ENCODE data around the gene AKR1B15. TPM values are rescaled to one million over a fixed set of nuclear protein-coding genes. Genes with fewer than 3 reads are reported as not detected.
A peak's percentile ranks its signal among the peaks of the same experiment; 100 is the strongest.

The AKR1B15 gene
- total and polyA plus RNA-seq, 5 donors = 0.07 TPM; not detected in 4

DNA sequence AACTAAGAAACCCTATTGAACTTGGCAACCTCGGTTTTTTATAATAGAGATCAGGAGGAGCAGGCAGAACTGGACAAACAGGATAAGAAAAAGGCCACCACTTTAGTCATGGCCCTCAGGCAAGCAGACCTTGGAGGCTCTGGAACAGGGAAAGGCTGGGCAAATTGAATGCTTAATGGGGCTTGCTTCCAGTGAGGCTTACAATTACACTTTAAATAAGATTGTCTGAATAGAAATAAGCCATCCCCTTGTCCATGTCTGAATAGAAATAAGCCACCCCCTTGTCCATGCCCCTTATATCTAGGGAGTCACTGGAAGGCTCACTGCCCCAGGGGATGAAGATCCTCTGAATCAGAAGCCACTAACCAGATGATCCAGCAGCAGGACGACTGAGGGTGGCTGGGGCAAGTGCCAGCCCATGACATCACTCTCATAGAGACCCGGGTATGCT is 40.6 kb downstream of the AKR1B15 start:
- Histone ChIP-seq H3K27ac (ENCODE audit: low read length) (no peak overlapping the region), H3K9me3 (ENCODE audit: control insufficient read depth, low read length) (no peaks in the 10 kb centered on the region), H3K4me1 (ENCODE audit: control insufficient read depth, insufficient read depth, low read length) (peaks cover 2% of the 10 kb centered on the region), H3K4me3 (ENCODE audit: low read length) (no peak overlapping the region), H3K27me3 (ENCODE audit: control insufficient read depth, insufficient read depth) (no peaks in the 10 kb centered on the region)
- 60% methylated on average over 3 of the region's 3 CpGs for WGBS
- DNase-seq (no peak), ATAC-seq (no peak)
- intact Hi-C loops (cut with DNase I) = no loop called here

GRCh38 chr7:134593530-134594392 is 44.9 kb downstream of the AKR1B15 start:
- peak; percentile 88 to 94 (median 89) for DNase-seq

GRCh38 chr7:134594877-134595276 is 46.0 kb downstream of the AKR1B15 start:
- peak overlapping the region; percentile 30 for H3K27ac ChIP-seq (ENCODE audit: low read length)

More at GRCh38 chr7:134593530-134594392, 44.9 kb downstream of the AKR1B15 start:
- Histone ChIP-seq H3K4me3 (ENCODE audit: low read length) (no peak overlapping the region), H3K27ac (ENCODE audit: low read length) (peak overlapping the region; percentile 95), H3K27me3 (ENCODE audit: control insufficient read depth, insufficient read depth) (no peaks in the 10 kb centered on the region), H3K4me1 (ENCODE audit: control insufficient read depth, insufficient read depth, low read length) (peaks cover 2% of the 10 kb centered on the region), H3K9me3 (ENCODE audit: control insufficient read depth, low read length) (no peaks in the 10 kb centered on the region)
- peak; percentile 95 to 96 for ATAC-seq
- intact Hi-C loops (cut with DNase I) = no loop called here
- 62% methylated on average over 8 of the region's 8 CpGs for WGBS

DNA sequence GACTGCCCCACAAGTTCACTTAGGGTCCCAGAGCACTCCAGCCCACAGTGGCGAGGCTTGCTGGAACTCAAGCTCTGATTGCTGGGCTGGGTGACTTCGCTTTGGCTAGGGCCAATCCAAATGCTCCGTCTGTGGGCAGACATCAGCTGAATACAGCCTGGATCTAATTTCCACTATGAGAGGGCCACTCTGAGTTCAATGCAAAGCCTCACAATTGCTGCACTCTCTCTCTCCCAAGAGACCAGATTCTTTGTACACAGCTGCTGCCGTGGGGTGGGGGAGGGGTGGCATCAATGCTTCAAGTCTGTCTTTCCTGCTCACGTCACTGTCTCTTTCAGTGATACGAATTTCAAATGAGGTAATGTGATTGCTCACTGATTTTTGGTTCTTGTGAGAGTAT is 50.5 kb downstream of the AKR1B15 start:
- intact Hi-C loops (cut with DNase I) = no loop called here
- Histone ChIP-seq H3K4me1 (ENCODE audit: control insufficient read depth, insufficient read depth, low read length) (no peaks in the 10 kb centered on the region), H3K9me3 (ENCODE audit: control insufficient read depth, low read length) (no peaks in the 10 kb centered on the region), H3K27me3 (ENCODE audit: control insufficient read depth, insufficient read depth) (no peaks in the 10 kb centered on the region), H3K27ac (ENCODE audit: low read length) (no peak overlapping the region), H3K4me3 (ENCODE audit: low read length) (no peak overlapping the region)
- 67% methylated on average over 6 of the region's 6 CpGs for WGBS
- DNase-seq (no peak), ATAC-seq (no peak)

More at GRCh38 chr7:134594877-134595276, 46.0 kb downstream of the AKR1B15 start:
- intact Hi-C loops (cut with DNase I) = no loop called here
- Histone ChIP-seq H3K4me3 (ENCODE audit: low read length) (no peak overlapping the region), H3K4me1 (ENCODE audit: control insufficient read depth, insufficient read depth, low read length) (peaks cover 2% of the 10 kb centered on the region), H3K27me3 (ENCODE audit: control insufficient read depth, insufficient read depth) (no peaks in the 10 kb centered on the region), H3K9me3 (ENCODE audit: control insufficient read depth, low read length) (no peaks in the 10 kb centered on the region)
- WGBS = 82% methylated on average over 1 of the region's 1 CpG
- no peak for DNase-seq
- no peak for ATAC-seq

- WGBS = 74% methylated on average over 4 of the region's 4 CpGs
Measured at GRCh38 chr7:134601459-134601858, 52.5 kb downstream of the AKR1B15 start.

DNA sequence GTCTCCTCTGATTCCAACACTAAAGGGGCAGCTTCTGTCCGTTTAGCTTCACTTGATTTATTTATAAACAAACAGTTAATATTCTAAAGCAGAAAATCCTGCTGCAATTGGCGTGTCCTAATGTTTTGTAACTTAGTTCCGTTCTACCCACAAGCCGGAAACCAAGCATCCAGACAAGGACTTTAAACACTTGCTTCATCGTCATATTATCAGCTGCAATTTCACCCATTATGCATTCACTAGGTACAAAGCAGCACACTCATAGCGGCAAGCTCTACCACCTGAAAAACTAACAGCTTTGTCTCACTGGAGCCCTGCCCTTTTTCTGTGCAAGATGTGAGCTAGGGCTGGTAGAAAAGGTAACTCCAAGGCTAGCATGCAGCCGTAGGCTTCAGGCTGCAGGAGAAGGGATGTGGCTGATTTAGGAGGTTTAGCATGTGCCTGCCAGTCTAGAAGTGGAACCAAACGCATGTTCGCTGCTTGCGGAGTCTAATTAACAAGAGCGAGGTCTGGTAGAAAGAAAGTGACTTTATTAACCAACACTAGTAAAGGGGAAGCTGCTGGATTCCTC is 54.1 kb downstream of the AKR1B15 start:
- no peaks in the 10 kb centered on the region for H3K9me3 ChIP-seq (ENCODE audit: control insufficient read depth, low read length)
- intact Hi-C loops (cut with DNase I) = loop anchor here in 2 of 4 donors (10.0 kb wide), 3 partner anchors 48 to 168 kb away; no protein-coding TSS in a partner anchor
- DNase-seq (no peak), ATAC-seq (no peak)
- H3K4me3 ChIP-seq (ENCODE audit: low read length) = no peak overlapping the region
- no peaks in the 10 kb centered on the region for H3K4me1 ChIP-seq (ENCODE audit: control insufficient read depth, insufficient read depth, low read length)
- no peak overlapping the region for H3K27ac ChIP-seq (ENCODE audit: low read length)
- 62% methylated on average over 11 of the region's 11 CpGs for WGBS
- no peaks in the 10 kb centered on the region for H3K27me3 ChIP-seq (ENCODE audit: control insufficient read depth, insufficient read depth)

More at GRCh38 chr7:134601459-134601858, 52.5 kb downstream of the AKR1B15 start:
- Histone ChIP-seq H3K4me3 (ENCODE audit: low read length) (no peak overlapping the region), H3K27ac (ENCODE audit: low read length) (no peak overlapping the region), H3K27me3 (ENCODE audit: control insufficient read depth, insufficient read depth) (no peaks in the 10 kb centered on the region), H3K9me3 (ENCODE audit: control insufficient read depth, low read length) (no peaks in the 10 kb centered on the region), H3K4me1 (ENCODE audit: control insufficient read depth, insufficient read depth, low read length) (no peaks in the 10 kb centered on the region)
- intact Hi-C loops (cut with DNase I) = loop anchor here in 2 of 4 donors (10.0 kb wide), 3 partner anchors 47 to 167 kb away; no protein-coding TSS in a partner anchor
- ATAC-seq = no peak
- no peak for DNase-seq

DNA sequence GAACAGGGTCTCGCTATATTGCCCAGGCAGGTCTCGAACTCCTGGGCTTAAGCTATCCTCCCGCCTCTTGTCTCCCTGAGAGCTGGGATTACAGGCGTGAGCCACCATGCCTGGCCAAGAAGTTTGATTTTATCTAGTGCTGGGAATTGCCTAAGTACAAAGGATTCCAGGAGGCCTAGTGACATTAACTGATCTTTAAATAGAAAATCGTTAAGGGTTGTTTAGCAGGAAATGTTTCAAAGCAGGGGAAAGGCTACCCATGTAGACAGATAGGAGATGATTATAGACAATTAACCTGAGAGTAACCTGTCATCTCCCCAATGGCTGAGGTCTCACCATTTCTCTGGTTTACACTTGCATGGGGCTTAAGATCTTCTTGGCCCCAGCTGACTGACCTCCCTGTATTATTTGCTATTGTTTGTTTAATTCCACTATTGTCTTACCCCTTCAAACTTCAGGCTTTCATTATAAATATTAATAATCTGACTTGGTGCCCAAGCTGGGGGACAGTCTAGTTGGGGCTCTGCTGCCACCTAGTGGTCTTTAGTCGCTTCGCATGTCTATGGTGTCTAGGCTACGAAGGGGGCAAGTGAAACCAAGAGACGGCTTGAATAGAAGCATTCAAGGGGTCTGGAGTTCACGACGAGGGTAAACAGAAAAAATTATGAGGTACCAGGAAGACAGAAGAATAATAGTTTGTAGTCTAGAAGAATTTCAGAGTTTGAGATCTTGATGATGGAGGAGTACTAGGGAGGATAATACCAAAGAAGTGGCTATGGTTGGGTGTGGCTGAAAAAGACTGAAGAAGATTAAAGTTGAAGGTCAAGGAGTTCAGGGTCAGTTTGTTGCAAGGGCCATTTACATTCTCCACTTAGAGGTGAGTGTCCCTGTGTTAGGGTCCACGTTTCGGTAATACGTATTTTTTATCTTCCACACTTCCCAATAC is 57.3 kb downstream of the AKR1B15 start:
- 23% methylated on average over 14 of the region's 14 CpGs for WGBS
- peak; percentile 56 to 81 (median 75) for DNase-seq
- no peaks in the 10 kb centered on the region for H3K9me3 ChIP-seq (ENCODE audit: control insufficient read depth, low read length)
- ATAC-seq = peak; percentile 92 to 93
- no peak overlapping the region for H3K27ac ChIP-seq (ENCODE audit: low read length)
- H3K4me1 ChIP-seq (ENCODE audit: control insufficient read depth, insufficient read depth, low read length) = no peaks in the 10 kb centered on the region
- H3K27me3 ChIP-seq (ENCODE audit: control insufficient read depth, insufficient read depth) = no peaks in the 10 kb centered on the region
- intact Hi-C loops (cut with DNase I) = loop anchor here (2.0 to 10.0 kb wide), 6 partner anchors 51 to 174 kb away; no protein-coding TSS in a partner anchor
- no peak overlapping the region for H3K4me3 ChIP-seq (ENCODE audit: low read length)

DNA sequence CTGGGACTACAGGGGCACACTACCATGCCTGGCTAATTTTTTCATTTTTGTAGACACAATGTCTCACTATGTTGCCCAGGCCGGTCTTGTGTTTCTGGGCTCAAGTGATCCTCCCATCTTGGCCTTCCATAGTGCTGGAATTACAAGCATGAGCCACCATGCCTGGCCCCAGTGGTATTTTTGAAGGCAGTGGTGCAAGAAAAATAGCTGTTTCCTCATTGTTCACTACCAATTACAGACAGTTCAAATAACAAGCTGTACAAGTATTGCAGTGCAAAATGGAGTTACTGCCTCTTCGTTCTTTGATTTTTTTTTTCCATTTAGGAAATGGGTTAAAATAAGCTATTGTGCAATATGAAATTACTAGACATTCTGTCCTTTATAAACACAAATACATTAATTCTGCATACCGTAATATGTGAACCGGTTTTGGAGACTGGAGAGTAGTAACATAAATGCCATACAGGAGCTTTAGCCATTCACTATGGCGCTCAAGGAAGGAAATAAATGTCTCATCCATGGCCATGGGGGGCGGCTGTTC is 62.8 kb downstream of the AKR1B15 start:
- Histone ChIP-seq H3K4me1 (ENCODE audit: control insufficient read depth, insufficient read depth, low read length) (peaks cover 2% of the 10 kb centered on the region), H3K27ac (ENCODE audit: low read length) (no peak overlapping the region), H3K4me3 (ENCODE audit: low read length) (no peak overlapping the region), H3K27me3 (ENCODE audit: control insufficient read depth, insufficient read depth) (no peaks in the 10 kb centered on the region), H3K9me3 (ENCODE audit: control insufficient read depth, low read length) (no peaks in the 10 kb centered on the region)
- ATAC-seq (no peak), DNase-seq (no peak)
- intact Hi-C loops (cut with DNase I) = no loop called here
- 86% methylated on average over 6 of the region's 6 CpGs for WGBS

DNA sequence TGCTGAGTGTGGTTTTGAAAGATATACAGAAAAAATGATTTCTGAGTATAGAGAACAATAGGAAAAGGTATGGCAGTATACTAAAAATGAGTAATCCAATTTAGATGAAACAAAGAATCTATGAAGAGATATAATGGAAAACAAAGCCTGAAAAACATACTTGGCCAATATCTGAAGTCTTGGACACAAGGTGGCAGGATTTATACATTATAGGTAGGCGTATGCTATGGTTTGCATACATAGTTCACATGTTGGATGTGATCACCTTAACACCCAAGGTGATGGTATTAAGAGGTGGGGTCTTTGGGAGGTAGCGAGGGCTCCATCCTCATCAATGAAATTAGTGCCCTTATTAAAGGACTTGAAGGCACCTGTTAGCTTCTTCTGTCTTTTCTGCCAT is 63.3 kb downstream of the AKR1B15 start:
- H3K27me3 ChIP-seq (ENCODE audit: control insufficient read depth, insufficient read depth) = no peaks in the 10 kb centered on the region
- H3K27ac ChIP-seq (ENCODE audit: low read length) = no peak overlapping the region
- intact Hi-C loops (cut with DNase I) = no loop called here
- H3K4me1 ChIP-seq (ENCODE audit: control insufficient read depth, insufficient read depth, low read length) = peaks cover 2% of the 10 kb centered on the region
- no peak for ATAC-seq
- DNase-seq = no peak
- no peak overlapping the region for H3K4me3 ChIP-seq (ENCODE audit: low read length)
- 96% methylated on average over 2 of the region's 2 CpGs for WGBS
- H3K9me3 ChIP-seq (ENCODE audit: control insufficient read depth, low read length) = no peaks in the 10 kb centered on the region

DNA sequence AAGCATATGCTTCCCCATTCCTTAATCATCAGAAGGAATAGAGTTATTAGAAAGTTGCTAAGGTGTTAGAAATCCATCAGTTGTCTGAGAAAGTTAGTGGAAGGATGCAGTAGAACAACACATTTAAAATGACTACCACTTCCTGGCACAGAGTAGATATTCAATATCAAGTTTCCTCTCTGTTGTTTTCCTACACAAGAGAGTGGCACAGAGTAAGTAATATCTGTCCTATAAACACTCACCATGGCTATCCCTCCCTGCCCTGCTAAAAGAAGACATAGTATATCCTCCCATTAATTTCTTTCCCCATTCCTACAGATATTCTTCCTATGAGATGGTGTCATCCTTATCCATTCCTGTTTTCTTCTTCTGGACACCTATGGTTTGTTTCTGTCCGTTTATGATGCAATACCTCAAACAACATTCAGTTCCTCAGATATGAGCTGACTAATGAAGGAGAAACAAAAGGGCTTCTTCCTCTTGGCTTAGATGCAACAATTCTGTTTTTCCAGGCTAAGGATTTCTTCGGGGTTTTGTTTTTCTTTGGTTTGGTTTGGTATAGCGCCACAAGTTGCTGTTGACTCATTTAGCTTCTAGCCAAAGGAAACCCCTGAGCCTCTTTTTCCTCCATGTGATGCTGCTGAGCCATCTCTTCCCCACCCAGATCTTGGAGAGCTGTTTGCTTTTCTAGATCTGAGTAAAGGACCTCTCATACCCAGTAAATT is 64.9 kb downstream of the AKR1B15 start:
- ATAC-seq (peak; percentile 86 to 94), DNase-seq (no peak)
- intact Hi-C loops (cut with DNase I) = no loop called here
- H3K9me3 ChIP-seq (ENCODE audit: control insufficient read depth, low read length) = no peaks in the 10 kb centered on the region
- H3K27ac ChIP-seq (ENCODE audit: low read length) = no peak overlapping the region
- no peaks in the 10 kb centered on the region for H3K27me3 ChIP-seq (ENCODE audit: control insufficient read depth, insufficient read depth)
- no peak overlapping the region for H3K4me3 ChIP-seq (ENCODE audit: low read length)
- peaks cover 2% of the 10 kb centered on the region for H3K4me1 ChIP-seq (ENCODE audit: control insufficient read depth, insufficient read depth, low read length)
- 25% methylated on average over 3 of the region's 3 CpGs for WGBS
